Fibroblast of skin of back (primary cell): ENCODE measurements around the gene WDR75. TPM values are rescaled to one million over a fixed set of nuclear protein-coding genes. Genes with fewer than 3 reads are reported as not detected.
A peak's percentile ranks its signal among the peaks of the same experiment; 100 is the strongest.
"Not testable (repeated sequence)": the region's sequence is repeated elsewhere in the genome, so short reads cannot be mapped to it uniquely, and the experiment has no call there.

Experiments
- DNase-seq: peaks from one replicate; pipeline ENCODE4 v3.0.0-alpha.2; 2013
- polyA plus RNA-seq, 2 experiments: library from polyadenylated mRNA; unstranded; fragments of 120-200 nt; gene quantifications; one replicate each; pipeline ENCODE4 v1.2.1, GENCODE V29; 2013; ENCODE audit not compliant: insufficient read length in 2 of 2

WDR75 gene
- 23.8 TPM for polyA plus RNA-seq (2013, experiment 1 of 2; ENCODE audit: insufficient read length)
- polyA plus RNA-seq (2013, experiment 2 of 2; ENCODE audit: insufficient read length) = 18.4 TPM

DNA sequence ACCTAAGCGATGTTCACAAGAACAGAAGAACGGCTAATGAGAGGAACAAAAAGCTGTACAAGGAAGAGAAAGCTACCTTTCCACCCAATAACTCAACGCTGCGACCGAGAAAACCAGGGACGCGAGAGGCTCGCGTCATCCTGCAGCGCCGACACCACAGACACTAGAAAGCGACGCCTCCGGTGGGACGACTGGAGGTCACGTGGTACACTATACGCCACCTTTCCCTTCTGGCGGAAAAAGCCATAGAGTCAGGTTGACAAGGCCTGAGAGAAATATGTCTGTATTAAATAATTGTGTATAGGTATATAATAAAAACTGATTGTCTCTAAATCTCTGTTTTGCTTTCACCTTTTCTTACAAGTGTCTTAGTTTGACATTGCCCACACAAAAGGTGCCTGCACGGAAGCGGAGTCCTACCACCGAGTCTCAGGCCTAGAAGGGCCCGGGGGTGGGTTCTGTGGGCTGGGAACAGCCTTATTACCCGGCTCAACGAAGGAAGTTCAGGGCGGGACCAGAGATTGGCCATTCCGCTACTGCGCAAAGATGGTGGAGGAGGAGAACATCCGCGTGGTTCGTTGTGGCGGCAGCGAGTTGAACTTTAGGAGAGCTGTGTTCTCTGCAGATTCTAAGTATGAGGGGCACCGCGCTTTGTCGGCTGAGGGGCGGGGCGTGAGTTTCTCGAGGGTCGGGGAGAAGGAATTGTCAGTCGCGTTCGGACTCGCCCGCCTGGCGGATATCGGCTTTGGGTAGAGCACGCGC is at the start of gene WDR75:
WDR75 (plus strand) TSS at position 528 of the 762 bp plus-strand sequence; CDS start at position 547, 19 bp downstream.
- peak; percentile 96 for DNase-seq

DNA sequence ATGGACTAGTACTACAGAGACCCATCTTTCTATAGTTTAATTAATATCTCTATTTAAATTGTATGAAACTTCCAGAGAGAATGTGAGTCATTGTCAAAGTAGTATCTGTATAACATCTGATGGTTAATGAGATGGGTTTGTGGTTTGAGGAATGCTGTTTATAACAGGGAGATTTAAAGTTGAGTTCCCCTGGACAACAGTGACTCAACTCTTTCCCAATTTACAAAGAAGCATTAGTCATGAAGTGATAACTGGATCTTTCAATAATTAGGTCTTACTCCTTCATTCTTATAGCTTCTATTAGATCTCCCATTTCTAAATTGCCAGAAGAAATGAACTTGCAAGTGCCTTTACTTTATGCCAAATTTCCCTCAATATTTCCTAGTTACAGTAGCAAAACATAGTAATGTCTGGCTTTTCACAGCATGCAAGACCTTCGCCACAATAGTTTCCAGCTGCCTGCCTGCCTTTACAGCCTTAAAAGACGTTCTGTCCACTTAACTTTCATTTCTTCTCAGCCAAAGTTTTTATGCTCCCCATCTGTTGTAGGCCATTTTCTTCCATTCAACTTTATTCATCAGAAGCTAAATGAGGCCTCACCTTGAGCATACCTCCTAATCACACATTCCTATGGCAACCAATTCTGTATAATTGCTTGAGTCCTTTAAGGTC is 47.7 kb upstream of the WDR75 start:
- peak; percentile 94 for DNase-seq

DNA sequence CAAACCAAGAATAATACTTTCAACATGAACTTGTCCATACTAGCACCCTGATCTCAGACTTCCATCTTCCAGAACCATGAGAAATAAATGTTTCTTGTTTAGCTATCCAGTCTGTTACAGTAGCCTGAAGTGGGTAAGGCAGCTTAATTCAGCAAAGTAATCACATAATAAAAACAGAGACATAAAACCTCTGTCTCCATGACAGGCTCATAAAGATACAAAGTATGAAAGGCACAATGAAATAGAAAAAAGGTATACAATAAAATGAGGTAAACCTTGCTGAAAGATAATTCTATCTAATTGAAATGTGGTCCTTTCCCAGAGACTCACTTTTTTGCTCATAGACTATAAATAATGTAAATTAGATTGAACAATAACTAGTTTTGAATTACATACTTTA is 46.7 kb upstream of the WDR75 start:
- no peak for DNase-seq

DNA sequence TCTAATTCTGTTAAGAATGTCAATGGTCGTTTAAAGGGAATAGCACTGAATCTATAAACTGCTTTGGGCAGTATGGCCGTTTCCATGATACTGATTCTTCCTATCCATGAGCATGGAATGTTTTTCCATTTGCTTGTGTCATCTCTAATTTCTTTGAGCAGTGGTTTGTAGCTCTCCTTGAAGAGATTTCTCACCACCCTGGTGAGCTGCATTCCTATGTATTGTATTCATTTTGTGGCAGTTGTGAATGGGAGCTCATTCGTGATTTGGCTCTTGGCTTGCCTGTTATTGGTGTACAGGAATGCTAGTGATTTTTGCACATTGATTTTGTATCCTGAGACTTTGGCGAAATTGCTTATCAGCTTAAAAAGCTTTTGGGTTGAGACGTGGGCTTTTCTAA is 38.3 kb upstream of the WDR75 start:
- peak; percentile 92 for DNase-seq

DNA sequence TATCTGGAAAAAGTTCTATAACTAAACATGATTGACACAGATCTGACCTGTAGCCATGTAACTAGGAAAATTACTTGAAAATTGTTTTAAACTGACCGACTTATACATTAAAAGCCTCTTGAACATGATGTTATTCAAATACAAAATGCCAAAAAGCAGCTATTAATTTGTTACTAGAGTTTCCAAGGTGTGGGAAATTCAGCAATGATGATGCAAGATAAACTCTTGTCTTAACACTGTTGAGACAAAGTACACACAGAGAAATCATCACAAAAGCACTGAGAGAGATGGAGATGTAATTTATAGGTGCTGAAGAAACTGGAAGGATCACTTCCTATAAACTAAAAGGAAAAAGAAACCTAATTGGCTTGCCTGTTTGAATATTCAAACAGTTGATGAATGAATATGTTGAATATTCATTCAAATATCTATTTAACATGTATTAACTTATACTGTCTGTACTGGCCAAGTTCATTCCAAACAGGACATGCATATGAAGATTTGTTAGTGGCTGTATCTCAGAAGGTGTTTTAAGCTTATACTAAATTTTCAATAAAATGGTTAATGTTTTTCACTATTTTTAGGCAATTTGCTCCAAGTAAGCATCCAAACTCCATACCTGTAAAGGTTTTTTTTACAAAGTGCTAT is 34.6 kb upstream of the WDR75 start:
- no peak for DNase-seq

DNA sequence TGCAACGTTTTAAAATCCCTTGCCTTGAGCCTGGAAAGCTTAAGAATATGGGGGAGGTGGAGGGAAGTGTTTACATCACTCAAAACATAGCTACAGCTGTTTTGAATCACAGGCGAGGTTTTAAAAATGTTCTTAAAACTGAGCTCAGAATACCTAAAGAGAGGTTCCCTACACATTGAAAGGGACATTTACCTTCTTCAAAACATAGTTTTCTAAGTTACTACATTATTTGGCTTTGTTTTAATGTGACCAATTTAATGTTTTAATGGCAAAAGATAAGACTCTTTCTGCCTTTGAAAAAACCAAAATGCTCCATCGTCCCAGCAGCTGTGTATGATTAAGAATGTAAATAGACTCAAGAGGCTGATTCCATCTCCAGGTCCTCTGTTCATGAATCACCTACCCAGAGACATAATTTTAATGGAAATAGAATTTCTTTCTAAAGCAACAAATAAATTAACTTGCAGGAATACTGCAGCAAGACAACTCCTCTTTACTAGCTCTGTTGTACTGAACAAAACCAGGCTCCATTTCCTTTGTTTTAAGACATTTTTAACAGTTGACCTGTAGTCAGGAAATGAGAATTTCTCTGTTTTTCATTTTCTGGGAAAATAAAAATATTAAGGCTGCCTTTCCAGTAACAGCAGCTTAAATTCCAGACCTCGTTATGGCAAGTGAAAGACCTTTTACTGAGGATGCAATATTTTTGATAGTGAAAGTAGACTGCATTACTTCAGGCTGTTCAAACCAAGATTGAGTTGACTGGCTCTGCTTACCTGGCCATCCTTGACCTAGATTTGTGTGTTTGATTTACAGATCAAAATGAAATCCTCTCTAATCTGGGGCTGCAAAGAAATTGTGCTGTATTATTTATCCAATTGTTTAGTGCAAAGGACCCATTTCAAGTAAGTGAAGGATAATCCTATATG is 33.7 kb upstream of the WDR75 start:
- peak; percentile 80 for DNase-seq

DNA sequence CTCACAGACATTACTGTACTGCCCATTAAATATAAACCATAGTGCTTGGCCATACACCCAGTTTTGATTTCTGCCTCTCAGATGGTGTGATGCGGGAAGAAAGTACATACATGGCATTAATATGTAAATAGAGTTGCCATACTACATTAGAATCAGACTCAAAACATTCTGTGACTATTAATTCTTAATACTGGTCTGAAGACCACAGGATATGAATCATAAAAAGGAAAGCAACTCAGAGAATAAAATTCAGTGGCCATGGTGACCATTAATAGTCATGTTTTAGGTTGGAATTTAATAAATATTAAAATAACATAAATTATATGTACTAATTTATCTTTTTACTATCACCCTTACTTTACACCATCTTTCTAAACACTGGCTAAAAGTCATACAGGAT is 33.0 kb upstream of the WDR75 start:
- DNase-seq = no peak

DNA sequence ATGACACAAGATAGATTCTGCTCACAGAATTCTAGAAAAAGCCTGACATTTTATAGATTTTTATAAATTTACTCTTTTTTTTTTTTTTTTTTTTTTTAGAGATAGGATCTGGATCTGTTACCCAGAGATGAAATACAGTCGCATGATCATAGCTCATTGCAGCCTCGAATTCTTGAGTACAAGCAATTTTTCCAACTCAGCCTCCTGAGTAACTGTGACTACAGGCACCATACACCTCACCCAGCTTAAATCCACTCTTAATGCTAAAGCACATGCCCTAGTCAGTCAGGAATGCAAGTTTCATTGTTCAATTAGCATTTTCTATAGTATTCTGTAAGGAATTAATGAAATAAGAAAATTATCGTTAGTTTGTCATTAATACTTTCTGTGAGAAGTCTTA is 32.1 kb upstream of the WDR75 start:
- DNase-seq = no peak

DNA sequence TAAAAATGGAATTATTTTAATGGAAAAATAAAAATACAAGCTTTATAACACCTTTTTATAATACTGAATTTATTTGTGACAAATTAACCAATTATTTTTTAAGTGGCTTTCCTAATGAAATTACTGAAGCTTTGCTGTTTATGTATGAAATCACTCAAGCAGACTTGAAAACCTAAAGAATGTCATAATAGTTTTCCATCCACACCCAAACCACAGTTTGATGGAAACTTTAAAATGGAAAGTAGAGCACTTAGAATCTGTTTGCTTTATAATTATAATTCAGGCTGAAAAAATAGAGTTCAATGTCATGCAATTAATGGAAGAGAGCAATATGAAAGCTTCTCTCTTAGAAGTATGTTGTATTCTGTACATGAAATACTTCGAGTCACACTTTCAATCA is 31.6 kb upstream of the WDR75 start:
- DNase-seq = no peak

DNA sequence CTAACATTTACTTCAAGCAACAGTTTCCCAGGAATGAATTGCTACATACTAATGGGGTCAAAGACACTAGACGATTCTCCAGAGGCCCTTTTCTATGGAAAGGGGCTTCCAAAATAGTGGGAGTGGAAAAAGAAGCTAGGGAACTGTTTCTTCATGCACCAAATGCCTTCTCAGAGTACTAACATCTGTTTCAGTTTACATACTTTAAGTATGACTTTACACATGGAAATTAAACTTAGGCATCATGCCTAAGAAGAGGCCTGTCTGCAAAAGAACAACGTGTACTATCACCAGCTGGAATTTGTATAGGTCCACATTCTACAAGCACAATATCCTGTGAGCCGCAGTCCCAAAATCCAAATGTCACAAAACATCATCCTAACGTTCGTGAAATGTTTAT is 29.4 kb upstream of the WDR75 start:
- DNase-seq = peak; percentile 91

DNA sequence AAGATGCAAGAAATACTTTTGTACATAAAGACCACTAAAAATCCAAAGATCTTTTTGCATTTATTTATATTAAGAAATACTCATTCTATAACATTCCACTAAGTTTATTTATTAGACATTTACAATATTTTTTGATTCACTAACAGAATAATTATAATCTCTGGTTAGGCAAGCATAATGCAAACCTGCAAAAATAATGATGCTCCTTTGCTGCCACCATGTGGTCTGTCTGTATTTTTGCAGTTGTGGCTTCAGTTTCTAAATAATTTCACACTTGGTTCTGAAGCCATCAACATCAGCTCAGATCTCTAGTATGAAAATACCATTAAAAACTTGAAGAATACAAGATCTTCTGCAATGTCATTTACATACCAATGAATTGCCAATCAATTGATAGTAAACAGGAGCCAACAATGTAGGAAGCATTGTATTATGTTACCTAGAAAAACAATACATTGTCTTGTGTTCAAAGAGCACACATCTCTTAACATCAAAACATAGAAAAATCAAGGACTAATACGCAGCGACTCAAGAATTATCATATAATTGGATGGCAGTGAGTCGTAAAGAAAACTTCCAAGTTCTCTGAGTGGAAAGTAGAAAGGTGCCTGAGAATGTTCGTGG is 28.8 kb upstream of the WDR75 start:
- DNase-seq = peak; percentile 59

DNA sequence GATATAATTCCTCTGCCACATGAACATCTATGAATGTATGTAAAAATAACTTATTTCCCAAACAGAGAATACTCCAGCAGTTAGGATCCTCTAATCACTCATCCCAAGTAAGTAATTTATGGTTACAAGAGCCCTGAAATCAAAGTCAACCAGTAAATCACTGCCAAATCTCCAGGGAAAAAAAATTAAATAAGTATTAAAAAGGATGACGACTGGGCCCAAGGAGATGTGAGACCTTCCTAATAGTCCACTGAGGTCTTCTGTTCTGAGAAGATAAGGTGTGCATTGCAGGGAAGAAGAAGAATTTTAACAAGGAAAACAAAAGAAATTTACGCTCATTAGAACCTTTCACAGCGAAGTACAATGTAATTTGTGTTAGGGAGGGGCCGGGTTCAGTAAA is 28.0 kb upstream of the WDR75 start:
- DNase-seq = no peak

DNA sequence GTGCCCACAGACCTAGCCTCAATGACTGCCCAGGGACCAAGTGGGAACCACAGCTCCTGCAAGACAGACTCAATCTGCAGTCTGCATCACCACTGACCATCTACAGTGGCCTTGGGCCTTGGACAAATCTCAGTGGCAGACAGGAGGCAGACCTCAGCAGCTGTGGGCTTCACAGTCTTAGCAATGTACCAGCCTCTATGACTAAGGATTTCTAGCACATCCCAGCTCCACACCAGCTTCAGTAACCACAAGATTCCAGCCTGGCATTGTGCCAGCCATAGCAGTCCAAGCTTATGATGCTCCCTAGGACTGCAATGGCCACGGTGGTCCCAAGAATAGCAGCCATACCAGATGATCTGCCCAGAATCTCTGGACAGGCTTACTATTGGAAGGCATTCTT is 19.6 kb upstream of the WDR75 start:
- DNase-seq = peak; percentile 87

DNA sequence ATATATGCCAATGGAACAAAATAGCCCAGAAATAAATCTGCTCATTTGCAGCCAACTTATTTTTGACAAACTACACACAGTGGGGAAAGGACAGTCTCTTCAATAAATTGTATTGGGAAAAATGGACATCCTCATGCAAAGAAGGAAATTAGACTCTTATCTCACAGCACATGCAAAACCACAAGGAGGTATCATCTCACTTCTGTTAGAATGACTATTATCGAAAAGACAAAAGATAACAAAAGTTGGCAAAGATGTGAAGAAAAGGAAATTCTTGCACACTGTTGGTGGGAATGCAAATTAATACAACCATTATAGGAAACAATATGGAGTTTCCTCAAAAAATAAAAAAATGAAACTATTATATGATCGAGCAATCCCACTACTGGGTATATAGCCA is 16.3 kb upstream of the WDR75 start:
- DNase-seq = no peak

DNA sequence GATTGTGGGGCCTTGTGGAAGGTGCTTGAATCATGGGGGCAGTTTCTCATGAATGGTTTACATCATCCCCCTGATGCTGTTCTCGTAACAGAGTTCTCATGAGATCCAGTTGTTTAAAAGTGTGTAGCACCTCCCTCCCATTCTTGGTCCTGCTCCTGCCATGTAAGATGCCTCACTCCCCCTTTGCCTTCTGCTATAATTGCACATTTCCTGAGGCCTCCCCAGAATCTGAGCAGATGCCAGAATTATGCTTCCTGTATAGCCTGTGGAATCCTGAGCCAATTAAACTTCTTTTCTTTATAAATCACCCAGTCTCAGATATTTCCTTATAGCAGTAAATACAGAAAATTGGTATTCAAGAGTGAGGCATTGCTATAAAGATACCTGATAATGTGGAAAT is 15.6 kb upstream of the WDR75 start:
- DNase-seq = no peak

DNA sequence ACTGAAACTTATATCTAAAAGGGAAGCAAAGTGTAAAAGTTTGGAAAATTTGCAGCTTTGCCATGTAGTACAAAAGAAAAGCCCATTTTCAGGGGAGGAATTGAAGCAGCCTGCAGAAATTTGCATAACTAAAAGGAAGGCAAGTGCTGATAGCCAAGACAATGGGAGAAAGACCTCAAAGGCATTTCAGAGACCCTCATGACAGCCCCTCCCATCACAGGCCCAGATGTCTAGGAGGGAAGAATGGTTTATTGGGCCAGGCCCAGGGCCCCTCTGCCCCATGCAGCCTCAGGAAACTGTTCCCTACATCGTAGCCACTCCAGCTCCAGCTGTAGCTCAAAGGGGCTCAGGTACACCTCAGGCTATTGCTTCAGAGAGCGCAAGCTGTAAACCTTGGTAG is 14.4 kb upstream of the WDR75 start:
- DNase-seq = no peak

DNA sequence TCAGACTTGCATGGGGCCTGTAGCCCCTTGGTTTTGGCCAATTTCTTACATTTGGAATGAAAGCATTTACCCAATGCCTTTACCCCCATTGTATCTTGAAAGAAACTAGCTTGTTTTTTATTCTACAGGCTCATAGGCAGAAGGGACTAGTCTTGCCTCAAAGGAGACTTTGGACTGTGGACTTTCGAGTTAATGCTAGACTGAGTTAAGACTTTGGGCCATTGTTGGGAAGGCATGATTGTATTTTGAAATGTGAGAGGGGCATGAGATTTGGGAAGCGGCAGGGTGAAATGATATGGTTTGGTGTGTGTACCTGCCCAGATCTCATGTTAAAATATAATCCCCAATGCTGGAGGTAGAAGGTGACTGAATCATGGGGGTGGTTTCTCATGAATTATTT is 13.4 kb upstream of the WDR75 start:
- no peak for DNase-seq

DNA sequence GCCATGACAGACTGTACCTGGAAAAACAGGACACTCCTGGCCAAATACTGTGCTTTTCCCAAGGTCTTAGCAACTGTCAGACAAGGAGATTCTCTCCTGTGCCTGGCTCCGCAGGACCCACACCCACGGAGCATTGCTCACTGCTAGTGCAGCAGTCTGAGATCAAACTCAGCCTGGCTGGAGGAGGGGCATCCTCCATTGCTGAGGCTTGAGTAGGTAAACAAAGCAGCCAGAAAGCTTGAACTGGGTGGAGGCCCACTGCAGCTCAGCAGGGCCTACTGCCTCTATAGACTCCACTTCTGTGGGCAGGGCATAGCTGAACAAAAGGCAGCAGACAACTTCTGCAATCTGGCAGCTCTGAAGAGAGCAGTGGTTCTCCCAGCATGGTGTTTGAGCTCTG is 10.8 kb upstream of the WDR75 start:
- DNase-seq = not testable (repeated sequence)

DNA sequence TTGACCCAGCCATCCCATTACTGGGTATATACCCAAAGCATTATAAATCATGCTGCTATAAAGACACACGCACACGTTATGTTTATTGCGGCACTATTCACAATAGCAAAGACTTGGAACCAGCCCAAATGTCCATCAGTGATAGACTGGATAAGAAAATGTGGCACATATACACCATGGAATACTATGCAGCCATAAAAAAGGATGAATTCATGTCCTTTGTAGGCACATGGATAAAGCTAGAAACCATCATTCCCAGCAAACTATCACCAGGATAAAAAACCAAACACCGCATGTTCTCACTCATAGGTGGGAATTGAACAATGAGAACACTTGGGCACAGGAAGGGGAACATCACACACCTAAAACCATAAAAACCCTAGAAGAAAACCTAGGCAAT is 5.5 kb upstream of the WDR75 start:
- not testable (repeated sequence) for DNase-seq

DNA sequence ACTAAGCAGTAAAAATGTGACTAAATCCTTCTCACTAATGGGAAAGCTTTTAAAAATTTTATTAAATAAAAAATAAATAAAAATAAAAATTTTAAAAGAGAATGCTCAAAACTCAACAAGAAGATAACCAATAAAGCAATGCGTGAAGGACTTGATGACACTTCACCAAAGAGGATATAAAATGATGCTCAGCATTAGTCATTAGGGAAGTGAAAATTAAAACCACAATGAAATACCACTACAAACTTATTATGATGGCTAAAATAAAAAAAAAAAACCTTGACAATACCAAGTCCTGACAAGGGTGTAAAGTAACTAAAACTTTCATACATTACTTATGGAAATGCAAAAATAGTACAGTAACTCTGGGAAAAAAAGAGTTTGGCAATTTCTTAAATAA is 3.3 kb upstream of the WDR75 start:
- DNase-seq = no peak

DNA sequence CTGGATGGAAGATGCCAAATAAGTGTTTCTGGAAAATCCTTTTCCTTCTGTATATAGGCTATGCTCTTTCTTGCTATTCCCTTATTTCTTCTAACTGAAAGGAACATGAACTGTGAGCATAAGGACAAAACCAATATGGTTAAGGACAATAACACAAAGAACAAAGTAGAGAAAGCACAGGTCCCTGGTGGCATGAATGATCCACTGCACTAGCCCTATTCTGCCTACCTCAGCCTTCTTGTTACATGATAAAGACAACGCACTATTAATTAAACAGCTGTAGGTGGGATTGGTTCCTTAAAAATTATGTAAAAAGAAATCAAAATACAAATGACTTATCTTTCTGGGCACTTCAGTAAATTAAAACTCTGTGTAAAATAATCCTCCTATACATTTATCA is 1.9 kb upstream of the WDR75 start:
- no peak for DNase-seq

DNA sequence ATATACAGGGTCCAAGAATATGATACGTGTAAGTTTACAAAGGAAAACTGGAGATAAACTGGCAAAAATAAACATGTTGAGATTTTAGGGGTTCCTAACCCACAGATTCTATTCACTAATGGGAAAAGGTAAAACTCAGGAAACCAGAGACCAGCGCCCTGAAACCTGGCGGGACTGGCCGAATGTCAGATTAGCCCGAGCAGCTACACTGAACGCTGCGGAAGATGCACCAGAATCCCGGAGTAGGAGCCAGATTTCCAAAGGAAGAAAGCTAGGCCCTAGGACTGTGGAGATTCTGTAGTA is 679 bp upstream of the WDR75 start:
- DNase-seq = no peak
